Thoracic aorta (tissue), 2 donors: ENCODE measurements around the gene ARL14EPL. TPM values are rescaled to one million over a fixed set of nuclear protein-coding genes. Genes with fewer than 3 reads are reported as not detected.

Experiments
- ATAC-seq: fragments of 150-250 bp; one replicate; pipeline ENCODE4 v1.8.0; 2017; ENCODE audit warnings: low read depth; ENCODE audit not compliant: insufficient number of reproducible peaks, low FRiP score
- DNase-seq: peaks from one replicate; pipeline ENCODE4 v3.0.0-alpha.2; 2020; ENCODE audit warnings: low spot score
- H3K27ac ChIP-seq, 2 donors: fragments of 200-600 bp; sonication (generic); 1 replicate in 1 of 2; 2 replicates in 1 of 2; pipeline ENCODE4 v1.5.1; 2016; ENCODE audit warnings: mild to moderate bottlenecking in 2 of 2, moderate library complexity in 2 of 2
- H3K27me3 ChIP-seq: fragments of 200-600 bp; sonication (generic); replicated peaks from 2 replicates; pipeline ENCODE4 v1.6.0; 2016; ENCODE audit warnings: mild to moderate bottlenecking; ENCODE audit not compliant: insufficient read depth
- H3K36me3 ChIP-seq: fragments of 200-600 bp; sonication (generic); one replicate; pipeline ENCODE4 v1.5.1; 2016
- H3K4me1 ChIP-seq, 2 donors: fragments of 200-600 bp; sonication (generic); 1 replicate in 1 of 2; 2 replicates in 1 of 2; pipeline versions ENCODE4 v1.5.1 to v1.6.0; 2016; ENCODE audit warnings: low read depth in 2 of 2, mild to moderate bottlenecking in 1 of 2; ENCODE audit not compliant: control insufficient read depth in 1 of 2
- H3K4me3 ChIP-seq: fragments of 200-600 bp; sonication (generic); 2 replicates; pipeline ENCODE4 v1.5.1; 2016; ENCODE audit warnings: mild to moderate bottlenecking
- H3K9me3 ChIP-seq: fragments of 200-600 bp; sonication (generic); 2 replicates; pipeline ENCODE4 v1.5.1; 2016
- CTCF ChIP-seq: fragments of 200-600 bp; sonication (generic); IDR thresholded peaks from one replicate; pipeline ENCODE4 v1.5.1; 2019; ENCODE audit warnings: antibody characterized with exemption
- total RNA-seq, 2 donors: library from RNA; depleted of rRNA; stranded (reverse); fragments of >200 nt; gene quantifications; one replicate each; pipeline versions ENCODE4 v1.1.0 to v1.2.3, GENCODE V29; 2016

Gene ARL14EPL
- total RNA-seq, 2 donors from 2014 or later: 1.7 TPM; not detected in 1

DNA sequence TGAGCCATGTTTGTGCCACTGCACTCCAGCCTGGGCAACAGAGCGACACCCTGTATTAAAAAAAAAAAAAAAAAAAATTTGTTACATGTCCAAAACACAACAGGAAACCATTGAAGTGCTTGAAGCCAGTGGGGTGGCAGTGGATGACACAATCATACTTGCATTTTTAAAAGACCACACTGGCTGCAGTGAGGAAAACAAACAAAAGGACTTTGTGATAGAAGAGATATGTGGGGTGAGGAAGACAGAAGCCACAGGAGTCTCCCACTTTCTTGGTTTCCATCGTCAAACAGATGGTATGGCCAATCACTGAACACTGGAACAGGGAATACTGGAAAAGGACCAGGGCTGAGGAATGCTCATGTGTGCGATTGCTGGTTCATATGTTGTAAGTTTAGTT is 31.7 kb downstream of the ARL14EPL start:
- Histone ChIP-seq H3K36me3 (no peaks in the 10 kb centered on the region), H3K4me3 (no peak overlapping the region), H3K9me3 (no peaks in the 10 kb centered on the region), H3K27me3 (no peaks in the 10 kb centered on the region), H3K27ac (no peak overlapping the region), H3K4me1 (no peaks in the 10 kb centered on the region)
- no peak for ATAC-seq
- TF ChIP-seq CTCF: no peak
- DNase-seq: no peak

- H3K27me3 ChIP-seq: no peaks in the 10 kb centered on the region
- H3K4me3 ChIP-seq: no peak overlapping the region
- no peaks in the 10 kb centered on the region for H3K36me3 ChIP-seq
- H3K4me1 ChIP-seq: no peaks in the 10 kb centered on the region
- peak; percentile 82 for TF ChIP-seq CTCF
- no peak overlapping the region for H3K27ac ChIP-seq
- no peaks in the 10 kb centered on the region for H3K9me3 ChIP-seq
- DNase-seq (no peak), ATAC-seq (no peak)
Measured at GRCh38 chr5:116068028-116068632, 35.9 kb downstream of the ARL14EPL start.

DNA sequence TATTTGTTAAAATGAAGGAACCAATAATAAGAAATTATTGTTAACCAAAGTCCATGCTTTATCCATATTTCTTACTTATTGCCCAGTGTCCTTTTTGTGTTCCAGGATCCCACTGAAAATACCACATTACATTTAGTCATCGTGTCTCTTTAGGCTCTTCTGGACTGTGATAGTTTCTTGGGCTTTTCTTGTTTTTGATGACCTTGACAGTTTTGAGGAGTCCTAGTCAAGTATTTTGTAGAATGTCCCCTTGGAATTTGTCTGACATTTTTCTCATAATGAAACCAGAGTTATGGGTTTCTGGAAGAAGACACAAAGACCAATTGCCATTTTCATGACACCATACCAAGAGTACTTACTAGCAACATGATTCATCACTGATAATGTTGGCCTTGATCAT is 38.9 kb downstream of the ARL14EPL start:
- DNase-seq (no peak), ATAC-seq (no peak)
- Histone ChIP-seq H3K4me3 (no peak overlapping the region), H3K27ac (no peak overlapping the region), H3K9me3 (no peaks in the 10 kb centered on the region), H3K4me1 (no peaks in the 10 kb centered on the region), H3K27me3 (no peaks in the 10 kb centered on the region), H3K36me3 (no peaks in the 10 kb centered on the region)
- no peak for TF ChIP-seq CTCF

GRCh38 chr5:116075191-116075831 is 43.0 kb downstream of the ARL14EPL start:
- no peak for ATAC-seq
- Histone ChIP-seq H3K27ac (no peak overlapping the region), H3K9me3 (no peaks in the 10 kb centered on the region), H3K4me3 (no peak overlapping the region), H3K27me3 (no peaks in the 10 kb centered on the region), H3K4me1 (no peaks in the 10 kb centered on the region), H3K36me3 (no peaks in the 10 kb centered on the region)
- no peak for DNase-seq
- no peak for TF ChIP-seq CTCF

DNA sequence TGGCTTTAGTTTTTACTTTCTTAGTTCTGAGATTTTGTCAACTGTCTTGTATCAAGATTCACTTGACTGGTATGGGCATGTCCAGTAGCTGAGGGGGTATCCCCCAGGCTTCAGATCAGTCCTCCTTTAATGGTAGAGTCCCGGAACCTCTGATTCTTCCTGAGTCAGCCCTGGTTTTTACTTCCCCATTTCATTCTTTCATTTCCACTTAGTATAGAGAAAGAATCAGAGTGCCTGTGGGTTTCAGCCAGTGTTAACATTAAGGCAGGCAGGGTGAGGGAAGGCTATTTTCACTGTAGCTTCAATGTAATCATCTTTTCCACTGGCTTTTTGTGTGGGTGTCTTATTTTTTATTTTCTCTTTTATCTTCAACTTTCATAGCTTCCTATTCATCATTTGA is 44.2 kb downstream of the ARL14EPL start:
- no peak for ATAC-seq
- H3K27me3 ChIP-seq: no peaks in the 10 kb centered on the region

More for the DNA sequence above, 44.2 kb downstream of the ARL14EPL start:
- Histone ChIP-seq H3K9me3 (no peaks in the 10 kb centered on the region), H3K4me1 (no peaks in the 10 kb centered on the region), H3K36me3 (no peaks in the 10 kb centered on the region), H3K27ac (no peak overlapping the region), H3K4me3 (no peak overlapping the region)
- DNase-seq: no peak
- TF ChIP-seq CTCF: no peak
